Keratinocyte (primary cell): ENCODE results near the gene PLB1.

Experiments used
- CTCF ChIP-seq, 3 experiments: IDR thresholded peaks in 1 of 3; conservative IDR thresholded peaks in 1 of 3; optimal IDR thresholded peaks in 1 of 3; 2 replicates in 2 of 3; 3 replicates in 1 of 3; pipeline versions ENCODE3 to v1.5.1; 2011; ENCODE audit warnings: low read length in 3 of 3, mild to moderate bottlenecking in 3 of 3, moderate library complexity in 2 of 3, control low read depth in 1 of 3, inconsistent platforms in 1 of 3; ENCODE audit not compliant: insufficient read depth in 2 of 3; ENCODE audit errors: extremely low read depth in 1 of 3
- EZH2 ChIP-seq: IDR thresholded peaks from one replicate; pipeline ENCODE4 v1.6.1; 2012; ENCODE audit warnings: inconsistent platforms, mild to moderate bottlenecking, low read length, moderate library complexity

GRCh38 chr2:28511871-28512606 lies 16.2 kb downstream of the PLB1 start:
- TF ChIP-seq CTCF (optimal IDR thresholded peaks at IDR 0.05 in 1 of 3, IDR thresholded peaks at IDR 0.05 in 1 of 3, conservative IDR thresholded peaks at IDR 0.05 in 1 of 3; ENCODE audit: extremely low read depth in 1 of 3, insufficient read depth in 2 of 3, low read length in 3 of 3) = no peak
- TF ChIP-seq EZH2 = no peak
